Uterus (tissue), 4 donors: Measurements from ENCODE around the gene GMDS. TPM values are rescaled to one million over a fixed set of nuclear protein-coding genes. Genes with fewer than 3 reads are reported as not detected.

Source experiments
- DNase-seq, 2 donors: peaks; one replicate each; pipeline ENCODE4 v3.0.0-alpha.2; 2019 to 2020
- H3K27ac ChIP-seq, 2 donors: fragments of 200-600 bp; sonication (generic); 1 replicate in 1 of 2; 2 replicates in 1 of 2; pipeline ENCODE4 v1.5.1; 2016 to 2018
- H3K27me3 ChIP-seq, 2 donors: fragments of 200-600 bp; sonication (generic); one replicate each; pipeline ENCODE4 v1.5.1; 2018 to 2019; ENCODE audit warnings: control low read depth in 1 of 2
- H3K36me3 ChIP-seq, 2 donors: fragments of 200-600 bp; sonication (generic); one replicate each; pipeline ENCODE4 v1.5.1; 2019; ENCODE audit warnings: control low read depth in 1 of 2
- H3K4me1 ChIP-seq, 2 donors: fragments of 200-600 bp; sonication (generic); one replicate each; pipeline ENCODE4 v1.5.1; 2018 to 2019; ENCODE audit warnings: control low read depth in 1 of 2
- H3K4me3 ChIP-seq, 2 donors: fragments of 200-600 bp; sonication (generic); 1 replicate in 1 of 2; 2 replicates in 1 of 2; pipeline ENCODE4 v1.5.1; 2018 to 2019; ENCODE audit warnings: mild to moderate bottlenecking in 1 of 2
- H3K9me3 ChIP-seq, 2 donors: fragments of 200-600 bp; sonication (generic); one replicate each; pipeline ENCODE4 v1.5.1; 2019; ENCODE audit warnings: control low read depth in 1 of 2
- POLR2A ChIP-seq, 2 donors: fragments of 450-650 bp; IDR thresholded peaks; one replicate each; pipeline ENCODE4 v1.6.1; 2016; ENCODE audit warnings: antibody characterized with exemption in 2 of 2, mild to moderate bottlenecking in 1 of 2, moderate library complexity in 1 of 2
- intact Hi-C: fragments of 100-400 bp; cut with DNase I; formaldehyde crosslinking; loops from one replicate; pipeline ENCODE4 v1.15.1; 2023; ENCODE audit warnings: low total_unique reads
- total RNA-seq, 4 donors: library from RNA; depleted of rRNA in 3 of 4; stranded (reverse); fragments of >200 nt in 3 of 4; gene quantifications; one replicate each; pipeline versions ENCODE4 v1.1.0 to v1.2.4, GENCODE V29; 2014 to 2023
- TF ChIP-seq, protein P1 (sequence below), 4 experiments: fragments of 200-600 bp in 2 of 4; fragments of 450-650 bp in 2 of 4; sonication (generic) in 2 of 4; IDR thresholded peaks; one replicate each; pipeline ENCODE4 v1.5.1; 2016 to 2019; ENCODE audit warnings: antibody characterized with exemption in 4 of 4, mild to moderate bottlenecking in 2 of 4, moderate library complexity in 1 of 4
- donor health status: DM: yes; HTN: yes; CAD: no.

Gene GMDS
- total RNA-seq, 4 donors from 2014 or later = 5.3 to 17.4 (median 12.9) TPM

DNA sequence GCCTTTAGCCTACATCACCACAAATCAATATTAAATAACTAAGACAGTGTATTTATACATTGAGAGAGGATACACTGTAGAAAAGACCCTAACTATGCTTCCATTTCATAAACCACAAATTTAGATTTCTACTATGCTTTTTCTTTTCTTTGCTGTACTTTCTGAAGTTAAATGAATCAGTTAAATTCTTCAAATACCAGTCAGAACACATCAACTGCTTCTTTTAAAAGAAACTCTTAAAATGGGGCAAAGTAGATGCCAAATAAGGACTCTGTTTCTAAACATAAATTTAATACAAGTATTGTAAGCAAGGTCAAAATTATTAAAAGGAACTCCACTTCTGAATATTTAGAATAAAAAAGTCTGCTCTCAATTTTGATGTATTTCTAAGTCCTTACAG is 76.9 kb downstream of the GMDS start:
- no peak overlapping the region for H3K4me3 ChIP-seq
- H3K27ac ChIP-seq = no peak overlapping the region
- no peaks in the 10 kb centered on the region for H3K27me3 ChIP-seq
- no peaks in the 10 kb centered on the region for H3K4me1 ChIP-seq
- TF ChIP-seq, protein P1, sequence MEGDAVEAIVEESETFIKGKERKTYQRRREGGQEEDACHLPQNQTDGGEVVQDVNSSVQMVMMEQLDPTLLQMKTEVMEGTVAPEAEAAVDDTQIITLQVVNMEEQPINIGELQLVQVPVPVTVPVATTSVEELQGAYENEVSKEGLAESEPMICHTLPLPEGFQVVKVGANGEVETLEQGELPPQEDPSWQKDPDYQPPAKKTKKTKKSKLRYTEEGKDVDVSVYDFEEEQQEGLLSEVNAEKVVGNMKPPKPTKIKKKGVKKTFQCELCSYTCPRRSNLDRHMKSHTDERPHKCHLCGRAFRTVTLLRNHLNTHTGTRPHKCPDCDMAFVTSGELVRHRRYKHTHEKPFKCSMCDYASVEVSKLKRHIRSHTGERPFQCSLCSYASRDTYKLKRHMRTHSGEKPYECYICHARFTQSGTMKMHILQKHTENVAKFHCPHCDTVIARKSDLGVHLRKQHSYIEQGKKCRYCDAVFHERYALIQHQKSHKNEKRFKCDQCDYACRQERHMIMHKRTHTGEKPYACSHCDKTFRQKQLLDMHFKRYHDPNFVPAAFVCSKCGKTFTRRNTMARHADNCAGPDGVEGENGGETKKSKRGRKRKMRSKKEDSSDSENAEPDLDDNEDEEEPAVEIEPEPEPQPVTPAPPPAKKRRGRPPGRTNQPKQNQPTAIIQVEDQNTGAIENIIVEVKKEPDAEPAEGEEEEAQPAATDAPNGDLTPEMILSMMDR (IDR thresholded peaks at IDR 0.05) = no peak
- no peak for TF ChIP-seq POLR2A (IDR thresholded peaks at IDR 0.05)
- H3K9me3 ChIP-seq = no peaks in the 10 kb centered on the region
- H3K36me3 ChIP-seq = no peaks in the 10 kb centered on the region
- DNase-seq = no peak
- intact Hi-C loops = no loop called here

DNA sequence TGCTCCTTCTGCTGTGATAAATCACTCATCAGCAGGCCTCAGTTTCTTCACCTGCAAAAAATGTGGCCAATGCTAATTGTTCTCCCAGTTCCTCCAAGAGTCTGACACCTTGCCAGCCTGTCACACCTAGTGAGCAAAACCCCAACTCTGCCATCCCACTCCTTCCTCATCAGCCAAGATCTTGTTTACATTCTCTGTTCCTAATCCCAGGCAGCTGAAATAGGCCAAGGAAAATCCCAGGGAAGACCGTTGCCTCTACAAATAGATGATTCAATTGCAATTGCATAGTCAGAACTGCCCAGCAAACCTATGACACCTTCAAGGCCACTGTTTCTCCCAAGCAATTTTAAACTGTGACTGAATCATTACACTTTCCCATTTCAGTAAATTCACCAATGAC is 78.7 kb downstream of the GMDS start:
- no peaks in the 10 kb centered on the region for H3K27me3 ChIP-seq
- H3K4me3 ChIP-seq = no peak overlapping the region
- no peaks in the 10 kb centered on the region for H3K4me1 ChIP-seq
- H3K9me3 ChIP-seq = no peaks in the 10 kb centered on the region
- TF ChIP-seq, protein P1 (IDR thresholded peaks at IDR 0.05) = no peak
- TF ChIP-seq POLR2A (IDR thresholded peaks at IDR 0.05) = no peak
- DNase-seq = no peak
- no peaks in the 10 kb centered on the region for H3K36me3 ChIP-seq
- intact Hi-C loops = no loop called here
- no peak overlapping the region for H3K27ac ChIP-seq

DNA sequence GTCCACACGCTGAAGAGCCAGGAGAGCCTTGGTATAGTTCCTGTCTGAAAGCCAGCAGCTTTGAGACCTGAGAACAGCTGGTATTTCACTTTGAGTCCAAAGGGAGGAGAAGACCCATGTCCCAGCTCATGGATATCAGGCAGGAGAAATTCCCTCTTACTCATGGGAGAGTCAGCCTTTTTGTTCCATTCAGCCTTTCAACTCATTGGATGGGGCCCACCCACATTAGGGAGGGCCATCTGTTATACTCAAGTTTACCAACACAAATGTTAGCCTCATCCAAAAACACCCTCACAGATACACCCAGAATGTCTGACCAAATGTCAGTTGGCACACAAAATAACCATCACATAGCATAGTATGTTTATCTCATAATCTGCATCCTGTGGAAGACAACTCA is 80.1 kb downstream of the GMDS start:
- no peak overlapping the region for H3K4me3 ChIP-seq
- no peaks in the 10 kb centered on the region for H3K27me3 ChIP-seq
- no peaks in the 10 kb centered on the region for H3K9me3 ChIP-seq
- H3K27ac ChIP-seq = no peak overlapping the region
- no peak for DNase-seq
- no peak for TF ChIP-seq POLR2A (IDR thresholded peaks at IDR 0.05)
- no peaks in the 10 kb centered on the region for H3K36me3 ChIP-seq
- intact Hi-C loops = no loop called here
- no peaks in the 10 kb centered on the region for H3K4me1 ChIP-seq

DNA sequence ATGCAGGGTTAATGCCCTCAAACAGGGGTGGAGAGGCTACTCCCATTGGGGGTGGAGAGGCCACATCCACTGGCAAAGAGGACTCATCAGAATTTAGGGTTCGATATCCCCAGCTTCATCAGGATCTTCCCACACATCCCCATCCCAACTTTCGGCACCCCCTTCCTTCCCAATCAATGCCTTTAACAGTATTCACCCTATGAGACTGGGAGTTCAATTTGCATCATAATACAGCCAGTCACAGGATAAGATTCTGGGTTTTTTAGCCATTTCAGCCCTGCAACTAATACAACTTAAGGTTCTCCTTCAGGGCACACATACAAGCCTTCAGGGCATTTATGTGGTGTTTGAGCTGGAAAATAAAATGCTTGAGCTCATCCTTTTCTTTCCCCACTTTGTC is 80.9 kb downstream of the GMDS start:
- intact Hi-C loops = no loop called here
- Histone ChIP-seq H3K27ac (no peak overlapping the region), H3K9me3 (no peaks in the 10 kb centered on the region), H3K36me3 (no peaks in the 10 kb centered on the region), H3K4me3 (no peak overlapping the region), H3K4me1 (no peaks in the 10 kb centered on the region), H3K27me3 (no peaks in the 10 kb centered on the region)
- TF ChIP-seq, protein P1 (IDR thresholded peaks at IDR 0.05) = no peak
- no peak for TF ChIP-seq POLR2A (IDR thresholded peaks at IDR 0.05)
- DNase-seq = no peak

DNA sequence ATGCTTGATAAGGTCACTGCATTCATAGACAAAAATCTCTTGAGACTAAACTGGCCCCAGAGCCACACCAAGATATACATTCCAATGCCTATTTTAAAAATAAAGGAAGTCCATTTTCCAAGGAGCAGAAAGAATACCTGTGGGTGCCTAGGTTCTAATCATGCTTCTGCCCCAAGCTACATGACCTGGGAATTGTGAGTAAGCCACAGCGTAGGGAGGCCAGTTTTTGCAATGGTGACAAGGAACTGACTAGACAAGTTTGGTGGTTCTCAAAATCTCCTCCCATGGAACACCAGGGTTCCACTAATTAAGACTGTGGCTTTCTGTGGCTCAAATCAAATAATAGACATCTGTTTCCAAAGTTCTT is 83.3 kb downstream of the GMDS start:
- intact Hi-C loops = no loop called here
- Histone ChIP-seq H3K4me3 (no peak overlapping the region), H3K9me3 (no peaks in the 10 kb centered on the region), H3K27me3 (no peaks in the 10 kb centered on the region), H3K4me1 (no peaks in the 10 kb centered on the region), H3K27ac (no peak overlapping the region), H3K36me3 (no peaks in the 10 kb centered on the region)
- DNase-seq = no peak
- TF ChIP-seq, protein P1 (IDR thresholded peaks at IDR 0.05) = no peak
- TF ChIP-seq POLR2A (IDR thresholded peaks at IDR 0.05) = no peak

DNA sequence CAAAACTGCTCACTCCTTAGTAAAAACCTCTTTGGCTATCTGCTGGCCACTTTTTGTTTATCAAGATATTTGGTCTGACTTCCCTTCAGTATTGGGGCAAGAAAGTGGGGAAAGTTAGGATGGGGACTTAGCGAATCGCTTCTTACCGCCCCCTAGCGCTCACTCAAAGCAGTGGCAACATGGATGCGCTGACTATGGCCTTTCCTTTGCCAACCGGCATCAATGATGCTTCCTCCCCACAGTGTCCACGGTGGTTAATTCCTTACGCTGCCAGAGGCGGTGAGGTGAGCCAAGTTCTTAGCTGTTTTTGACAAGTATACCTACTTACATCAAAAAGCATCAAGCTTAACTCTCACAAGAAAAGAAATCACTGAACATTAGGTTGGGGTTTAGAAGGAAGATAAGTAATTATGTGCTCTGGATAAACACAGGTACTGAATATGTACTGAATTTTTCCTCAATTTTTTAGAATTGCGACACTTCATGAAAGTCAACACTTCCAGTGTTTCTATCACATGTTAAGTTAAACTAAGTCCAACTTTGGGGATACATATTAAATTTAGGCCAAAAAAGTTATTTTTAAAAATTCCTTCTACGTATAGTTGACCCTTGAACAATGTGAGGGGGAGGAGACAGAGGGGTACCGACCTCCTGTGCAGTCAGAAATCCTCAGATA is 86.7 kb downstream of the GMDS start:
- no peak for DNase-seq
- TF ChIP-seq, protein P1 (IDR thresholded peaks at IDR 0.05) = peak in 1 of 4 experiments; percentile 10
- no peak for TF ChIP-seq POLR2A (IDR thresholded peaks at IDR 0.05)
- H3K27me3 ChIP-seq = no peaks in the 10 kb centered on the region
- H3K4me1 ChIP-seq = no peaks in the 10 kb centered on the region
- no peak overlapping the region for H3K4me3 ChIP-seq
- intact Hi-C loops = no loop called here
- no peaks in the 10 kb centered on the region for H3K36me3 ChIP-seq
- no peak overlapping the region for H3K27ac ChIP-seq
- H3K9me3 ChIP-seq = no peaks in the 10 kb centered on the region
